HG03025 (cell line): ENCODE measurements around the gene PGAP1.

ENCODE experiments used
- ATAC-seq: cut with Tn5 transposase; IDR thresholded peaks from one replicate; pipeline ENCODE4 v1.9.1; 2021; ENCODE audit warnings: mild to moderate bottlenecking, moderate library complexity; ENCODE audit not compliant: unreplicated experiment, low FRiP score

PGAP1 gene

DNA sequence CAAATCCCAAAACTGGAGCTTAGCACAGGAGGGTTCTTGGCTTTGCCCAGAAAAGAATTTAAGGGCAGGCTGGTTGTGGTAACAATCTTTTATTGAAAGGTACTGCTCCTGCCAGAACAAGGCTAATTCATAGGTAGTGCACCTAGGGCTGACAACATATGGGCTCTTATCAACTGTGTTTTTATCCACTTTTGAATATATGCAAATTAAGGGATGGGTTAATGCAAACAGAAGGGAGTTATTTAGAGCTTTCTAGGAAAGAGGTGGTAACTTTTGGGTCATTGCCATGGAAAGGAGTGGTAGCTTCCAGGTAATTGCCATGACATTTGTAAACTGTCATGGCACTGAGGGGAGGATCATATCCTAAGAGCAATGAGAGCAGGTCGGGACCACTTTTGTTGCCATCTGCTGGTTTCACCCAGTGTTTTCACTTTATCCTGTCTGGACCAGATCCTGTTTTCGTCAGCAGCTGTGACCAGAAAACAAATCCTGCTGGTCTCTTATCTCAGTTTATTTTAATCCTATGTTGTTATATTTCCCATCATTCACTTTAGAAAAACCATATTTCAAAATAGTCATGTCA, 118.3 kb downstream of the PGAP1 start:
- no peak for ATAC-seq

DNA sequence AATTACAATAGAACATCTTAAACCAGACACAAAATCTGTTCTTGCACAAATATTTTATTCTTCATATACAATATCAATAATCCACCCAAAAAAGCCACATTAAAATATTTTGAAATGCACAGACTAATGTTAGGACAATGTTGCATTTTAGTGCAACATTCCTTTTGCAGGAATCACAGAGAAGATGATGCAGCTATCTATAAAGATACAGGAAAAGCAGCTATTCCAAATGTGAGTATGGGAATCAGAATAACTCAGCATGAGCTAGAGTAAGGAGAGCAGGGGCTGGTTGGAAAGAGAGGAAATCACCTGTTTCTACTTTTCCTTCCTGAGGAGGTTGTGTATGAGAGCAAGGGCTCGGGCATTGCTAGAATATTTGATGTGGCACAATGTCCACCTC, 122.1 kb downstream of the PGAP1 start:
- ATAC-seq: no peak

DNA sequence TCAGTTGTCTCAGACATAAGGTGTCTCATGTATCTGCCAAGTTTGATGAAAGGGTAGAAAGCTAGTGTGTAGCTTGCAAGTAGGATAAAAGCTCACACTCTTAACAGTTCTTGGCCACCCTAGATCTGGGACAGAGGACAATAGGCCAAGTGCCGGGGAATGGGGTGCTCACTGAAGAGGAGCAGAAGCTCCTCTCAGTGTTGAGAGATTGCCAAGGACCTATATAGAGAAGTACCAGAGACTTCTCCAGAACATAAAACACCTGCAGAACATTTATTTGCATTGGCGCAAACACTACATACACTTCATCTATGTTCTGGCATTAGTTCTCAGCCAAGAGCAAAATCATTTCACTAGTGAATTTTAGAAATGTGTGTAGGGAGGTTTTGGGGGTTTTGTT, 124.1 kb downstream of the PGAP1 start:
- no peak for ATAC-seq

DNA sequence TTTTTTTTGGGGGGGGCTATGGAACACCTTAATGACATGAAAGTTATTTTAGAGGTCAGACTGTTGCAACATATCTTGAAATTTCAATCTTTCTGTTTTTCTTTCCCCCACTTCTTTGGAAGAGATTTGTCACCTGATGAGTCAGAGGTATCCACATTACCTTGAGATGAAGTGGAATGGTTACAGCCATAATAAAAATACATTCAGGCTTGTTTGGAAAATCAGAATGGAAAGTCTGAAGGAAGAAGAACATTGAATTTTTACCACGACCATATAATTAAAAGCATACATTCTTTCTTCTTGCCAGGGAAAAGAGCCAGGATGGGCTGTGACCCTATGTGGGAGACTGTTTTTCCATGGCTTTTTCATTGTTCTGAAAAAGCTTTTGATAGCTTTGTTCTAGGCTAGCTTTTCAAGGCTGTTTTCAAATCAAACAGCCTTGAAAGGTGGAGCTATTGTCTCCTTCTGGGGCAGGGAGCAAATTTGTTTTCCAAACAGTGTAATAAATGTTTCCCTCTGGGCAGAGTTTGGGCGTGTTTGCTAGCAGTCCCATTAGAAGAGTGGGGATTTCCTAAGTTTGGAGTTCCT, 124.7 kb downstream of the PGAP1 start:
- no peak for ATAC-seq

DNA sequence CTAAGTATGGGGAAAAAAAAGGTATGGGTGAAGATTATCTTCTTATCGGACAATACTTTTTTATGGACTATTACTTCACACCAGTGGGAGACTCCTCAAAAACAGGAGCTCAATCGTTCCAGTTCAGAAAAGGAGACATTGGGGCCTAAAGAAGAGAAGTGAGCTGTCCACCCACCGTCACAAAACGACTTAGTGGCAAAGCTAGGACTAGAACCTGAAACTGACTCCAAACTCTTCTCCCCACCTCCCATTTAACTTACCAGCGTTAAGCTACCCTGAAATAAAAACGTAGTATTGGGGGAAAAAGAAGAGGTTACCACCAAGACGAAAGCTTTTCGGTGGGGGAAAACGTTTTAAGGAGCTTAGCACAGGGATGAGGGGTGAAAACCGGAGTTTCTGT, 127.5 kb downstream of the PGAP1 start:
- ATAC-seq: peak; percentile 3

DNA sequence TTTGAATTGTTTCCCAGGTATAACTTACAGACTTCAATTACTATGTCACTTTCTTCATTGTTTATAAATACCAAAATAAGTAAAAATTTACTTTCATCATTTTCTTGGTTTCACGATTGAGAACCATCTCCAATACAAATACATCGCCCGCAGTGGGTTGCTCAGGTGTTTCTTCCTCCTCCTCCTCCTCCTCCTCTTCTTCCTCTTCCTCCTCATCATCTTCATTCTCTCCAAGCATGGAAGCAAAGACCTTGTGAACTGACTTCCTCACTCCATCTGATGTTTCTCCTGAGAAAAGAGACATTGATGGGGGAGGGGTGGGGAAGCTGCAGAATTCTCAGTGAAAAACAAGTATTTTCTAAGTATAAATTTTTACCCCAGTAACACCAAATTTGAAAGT, 133.6 kb downstream of the PGAP1 start:
- ATAC-seq: no peak

DNA sequence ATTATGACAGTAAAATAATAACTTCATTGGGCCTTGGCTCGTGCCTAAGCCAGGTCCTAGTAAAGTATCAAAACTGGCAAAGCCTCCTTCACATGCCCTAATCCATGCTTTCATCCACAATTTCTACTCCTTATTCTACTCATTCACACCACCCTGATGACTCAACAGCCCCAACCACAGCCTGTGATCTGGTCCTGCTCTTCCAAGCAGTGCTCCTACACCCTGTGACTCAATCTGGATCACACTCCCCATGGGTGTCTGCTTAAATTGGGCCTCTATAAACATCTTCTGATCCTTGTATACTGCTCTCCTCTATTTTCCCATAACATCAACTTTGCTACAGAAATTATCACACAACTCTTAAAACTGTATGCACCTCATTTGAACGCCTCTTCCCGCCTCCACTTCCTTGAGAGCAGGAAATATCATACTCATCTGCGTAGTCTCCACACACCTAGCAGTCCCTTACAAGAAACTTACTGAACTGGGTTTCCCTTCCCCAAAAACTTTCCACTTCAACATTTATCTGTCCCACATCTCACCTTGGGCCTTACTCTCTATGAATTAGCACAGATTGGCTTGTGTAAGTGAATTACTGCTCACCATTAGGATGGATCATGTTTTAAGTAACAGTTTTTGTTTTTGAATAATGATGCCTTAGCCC, 142.9 kb downstream of the PGAP1 start:
- ATAC-seq: peak; percentile 66
